ENCODE data around the gene VKORC1.

DNA sequence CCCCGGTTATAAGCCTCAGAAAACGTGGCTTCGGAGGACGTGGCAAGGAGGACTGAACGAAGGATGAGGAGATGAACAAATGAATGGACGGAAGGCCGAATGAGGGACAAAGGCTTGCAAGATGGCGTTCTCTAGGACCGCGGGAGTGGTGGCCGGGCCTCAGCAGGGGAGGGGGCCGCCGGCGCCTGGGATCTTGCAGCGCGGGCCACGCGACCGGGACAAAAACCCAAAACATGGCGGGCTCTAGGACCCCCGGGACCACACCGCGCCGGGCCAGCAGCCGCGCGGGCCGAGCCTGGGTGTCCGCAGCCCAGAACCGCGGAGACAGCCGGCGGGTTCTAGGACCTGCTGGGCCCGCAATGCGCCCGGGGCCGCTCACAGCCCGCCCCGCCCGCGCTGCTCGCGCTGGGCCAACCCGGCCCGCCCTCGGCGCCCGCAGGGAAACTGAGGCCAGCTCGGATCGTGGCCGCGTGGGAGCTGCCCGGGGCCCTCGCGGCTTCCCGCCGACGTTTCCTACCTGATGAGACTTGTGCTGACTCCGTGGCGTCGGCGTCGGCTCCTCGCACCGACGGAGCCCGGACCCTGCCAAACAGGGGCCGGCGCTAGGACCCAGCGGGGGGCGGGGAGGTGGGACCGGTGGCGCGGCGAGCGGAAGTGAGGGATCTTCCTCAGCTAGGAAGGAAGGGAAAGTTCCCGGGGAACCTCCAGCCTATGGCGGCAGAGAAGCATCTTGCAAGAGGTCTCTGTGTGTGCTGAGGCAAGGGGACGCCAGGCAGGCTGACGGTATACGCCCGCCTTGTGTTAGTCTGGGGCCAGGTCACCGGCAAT is 21.2 kb downstream of the VKORC1 start:
- TF ChIP-seq POU6F1 (CRISPR knock-in tag; IDR thresholded peaks at IDR 0.05; ENCODE audit: borderline replicate concordance, low read depth) (0 out of 2 replicates have a peak, but pooled peaks have one; percentile 20), OSR1 (CRISPR knock-in tag; IDR thresholded peaks at IDR 0.05) (no peak), ZNF8 (CRISPR knock-in tag; IDR thresholded peaks at IDR 0.05) (no peak), TCF4 (CRISPR knock-in tag; IDR thresholded peaks at IDR 0.05; ENCODE audit: borderline replicate concordance) (no peak), ARNTL (CRISPR knock-in tag; IDR thresholded peaks at IDR 0.05; ENCODE audit: borderline replicate concordance, low read depth) (no peak)

All from SK-N-SH treated with all-trans-retinoic acid at 6 μM for 48 hours (cell line).